Astrocyte (in vitro differentiated cells and primary cell): ENCODE data around the gene TAMALIN. TPM values are rescaled to one million over a fixed set of nuclear protein-coding genes. Genes with fewer than 3 reads are reported as not detected.

Experiments
- DNase-seq: peaks from one replicate; pipeline ENCODE4 v3.0.0-alpha.2; 2010; ENCODE audit warnings: low read depth
- FAIRE-seq: peaks from 2 replicates; lab custom pipeline; 2011; peaks lifted over from hg19 to GRCh38; lab: Jason Lieb, UNC
- H2AFZ ChIP-seq: 2 replicates; pipeline ENCODE4 v1.6.0; 2012; ENCODE audit warnings: low read depth, low read length, inconsistent platforms
- H3K27ac ChIP-seq: 2 replicates; pipeline ENCODE4 v1.5.1; 2011; ENCODE audit warnings: low read depth, low read length, inconsistent platforms
- H3K27me3 ChIP-seq: 2 replicates; pipeline ENCODE4 v1.6.0; 2011; ENCODE audit warnings: low read length, inconsistent platforms; ENCODE audit not compliant: insufficient read depth
- H3K36me3 ChIP-seq: 2 replicates; pipeline ENCODE4 v1.5.1; 2011; ENCODE audit warnings: low read length, inconsistent platforms; ENCODE audit not compliant: insufficient read depth
- H3K4me1 ChIP-seq: 2 replicates; pipeline ENCODE4 v1.5.1; 2011; ENCODE audit warnings: low read length, inconsistent platforms; ENCODE audit not compliant: insufficient read depth
- H3K4me2 ChIP-seq: 2 replicates; pipeline ENCODE4 v1.6.0; 2012; ENCODE audit warnings: low read length, inconsistent platforms
- H3K4me3 ChIP-seq: 2 replicates; pipeline ENCODE4 v1.5.1; 2011; ENCODE audit warnings: low read depth, mild to moderate bottlenecking, low read length, inconsistent platforms; ENCODE audit not compliant: insufficient read depth
- H3K79me2 ChIP-seq: 2 replicates; pipeline ENCODE4 v1.6.0; 2012; ENCODE audit warnings: mild to moderate bottlenecking, low read length, inconsistent platforms; ENCODE audit not compliant: insufficient read depth
- H3K9ac ChIP-seq: 2 replicates; pipeline ENCODE4 v1.6.0; 2012; ENCODE audit warnings: mild to moderate bottlenecking, low read length, inconsistent platforms
- H3K9me3 ChIP-seq: 2 replicates; pipeline ENCODE4 v1.5.1; 2012; ENCODE audit warnings: low read depth, mild to moderate bottlenecking, low read length, inconsistent platforms; ENCODE audit not compliant: insufficient read depth
- H4K20me1 ChIP-seq: 2 replicates; pipeline ENCODE4 v1.6.0; 2012; ENCODE audit warnings: low read length, inconsistent platforms; ENCODE audit not compliant: insufficient read depth
- H3K27ac Mint-ChIP-seq: one replicate; pipeline ENCODE4 v1.8.0; 2021; ENCODE audit warnings: mild to moderate bottlenecking, mixed read lengths; ENCODE audit not compliant: unreplicated experiment
- H3K27me3 Mint-ChIP-seq: one replicate; pipeline ENCODE4 v1.8.0; 2021; ENCODE audit warnings: low read depth, mixed read lengths; ENCODE audit not compliant: unreplicated experiment
- H3K36me3 Mint-ChIP-seq: one replicate; pipeline ENCODE4 v1.8.0; 2021; ENCODE audit warnings: low read depth, mixed read lengths; ENCODE audit not compliant: unreplicated experiment
- H3K4me1 Mint-ChIP-seq: one replicate; pipeline ENCODE4 v1.8.0; 2021; ENCODE audit warnings: low read depth, mixed read lengths; ENCODE audit not compliant: unreplicated experiment
- H3K4me3 Mint-ChIP-seq: one replicate; pipeline ENCODE4 v1.8.0; 2021; ENCODE audit warnings: mild to moderate bottlenecking, moderate library complexity, mixed read lengths; ENCODE audit not compliant: unreplicated experiment
- H3K9me3 Mint-ChIP-seq: one replicate; pipeline ENCODE4 v1.8.0; 2021; ENCODE audit warnings: mild to moderate bottlenecking, mixed read lengths; ENCODE audit not compliant: unreplicated experiment
- CTCF ChIP-seq: IDR thresholded peaks from 2 replicates; pipeline ENCODE4 v1.5.1; 2011; ENCODE audit warnings: low read depth, mild to moderate bottlenecking, inconsistent platforms, low read length, moderate library complexity; ENCODE audit not compliant: insufficient read depth
- EZH2 ChIP-seq: IDR thresholded peaks from 2 replicates; pipeline ENCODE4 v1.6.1; 2012; ENCODE audit warnings: mild to moderate bottlenecking, low read length, inconsistent platforms; ENCODE audit not compliant: insufficient read depth
- total RNA-seq: library from RNA; stranded (reverse); gene quantifications from 2 replicates; pipeline ENCODE4 v1.2.1, GENCODE V29; 2021

Gene TAMALIN
- total RNA-seq, 1 donor from 2014 or later: 9.6 TPM

GRCh38 chr12:52054833-52055730 is 48.3 kb downstream of the TAMALIN start:
- peaks cover 4% of the 10 kb centered on the region for H3K4me1 Mint-ChIP-seq
- no peaks in the 10 kb centered on the region for H3K36me3 ChIP-seq
- H3K4me2 ChIP-seq: no peak overlapping the region
- H3K4me1 ChIP-seq: peaks cover 13% of the 10 kb centered on the region
- H3K27ac ChIP-seq: no peak overlapping the region
- no peaks in the 10 kb centered on the region for H3K9me3 Mint-ChIP-seq
- no peaks in the 10 kb centered on the region for H3K9me3 ChIP-seq
- no peak overlapping the region for H3K9ac ChIP-seq
- no peak overlapping the region for H2AFZ ChIP-seq
- H3K27ac Mint-ChIP-seq: no peak overlapping the region
- H3K36me3 Mint-ChIP-seq: no peaks in the 10 kb centered on the region
- H3K79me2 ChIP-seq: no peaks in the 10 kb centered on the region
- no peaks in the 10 kb centered on the region for H3K27me3 ChIP-seq
- FAIRE-seq (no peak), DNase-seq (no peak)
- no peak overlapping the region for H3K4me3 ChIP-seq
- TF ChIP-seq EZH2: no peak
- TF ChIP-seq CTCF: no peak
- H3K4me3 Mint-ChIP-seq: no peak overlapping the region
- peaks cover 32% of the 10 kb centered on the region for H4K20me1 ChIP-seq
- H3K27me3 Mint-ChIP-seq: peaks cover 18% of the 10 kb centered on the region

- H3K4me3 Mint-ChIP-seq: no peak overlapping the region
- peaks cover 15% of the 10 kb centered on the region for H3K27me3 Mint-ChIP-seq
- H3K27ac Mint-ChIP-seq: no peak overlapping the region
- H4K20me1 ChIP-seq: peaks cover 32% of the 10 kb centered on the region
- FAIRE-seq (no peak), DNase-seq (no peak)
- H3K9me3 Mint-ChIP-seq: no peaks in the 10 kb centered on the region
- H3K4me3 ChIP-seq: no peak overlapping the region
- TF ChIP-seq EZH2: no peak
- H3K4me1 Mint-ChIP-seq: peaks cover 3% of the 10 kb centered on the region
- H3K9me3 ChIP-seq: no peaks in the 10 kb centered on the region
- H3K9ac ChIP-seq: no peak overlapping the region
- H3K79me2 ChIP-seq: no peaks in the 10 kb centered on the region
- no peak overlapping the region for H2AFZ ChIP-seq
- no peak overlapping the region for H3K27ac ChIP-seq
- H3K36me3 Mint-ChIP-seq: no peaks in the 10 kb centered on the region
- H3K4me1 ChIP-seq: peaks cover 6% of the 10 kb centered on the region
- no peaks in the 10 kb centered on the region for H3K36me3 ChIP-seq
- no peaks in the 10 kb centered on the region for H3K27me3 ChIP-seq
- no peak overlapping the region for H3K4me2 ChIP-seq
These were observed 49.3 kb downstream of the TAMALIN start for GRCh38 chr12:52055731-52056711.
